CD8-positive, alpha-beta memory T cell (primary cell): Measurements from ENCODE around the gene LSM6. TPM values are rescaled to one million over a fixed set of nuclear protein-coding genes. Genes with fewer than 3 reads are reported as not detected.

Source experiments
- CTCF ChIA-PET: fragments of 350-600 bp; sonication (Branson Sonifier 250); formaldehyde crosslinking; loops from one replicate; lab custom pipeline; 2021; ENCODE audit warnings: antibody characterized with exemption; lab: Charles Lee
- POLR2A ChIA-PET: fragments of 350-600 bp; sonication (Branson Sonifier 250); formaldehyde crosslinking; loops from one replicate; lab custom pipeline; 2021; ENCODE audit warnings: antibody characterized with exemption; lab: Charles Lee
- DNase-seq, 5 donors: peaks; one replicate each; pipeline versions ENCODE4 v3.0.0 to v3.0.0-alpha.2; 2020 to 2022; ENCODE audit warnings: mixed read lengths in 1 of 5
- H3K27ac ChIP-seq: one replicate; pipeline ENCODE4 v1.7.0; 2013; ENCODE audit warnings: low read depth, mild to moderate bottlenecking, low read length, moderate library complexity
- H3K27me3 ChIP-seq: 2 replicates; pipeline ENCODE4 v1.7.0; 2013; ENCODE audit warnings: low read length, mild to moderate bottlenecking; ENCODE audit not compliant: insufficient read depth, poor library complexity, severe bottlenecking
- H3K36me3 ChIP-seq: 2 replicates; pipeline ENCODE4 v1.7.0; 2013; ENCODE audit warnings: mild to moderate bottlenecking, low read length, moderate library complexity; ENCODE audit not compliant: insufficient read depth
- H3K4me1 ChIP-seq: 2 replicates; pipeline ENCODE4 v1.7.0; 2013; ENCODE audit warnings: mild to moderate bottlenecking, low read length, moderate library complexity; ENCODE audit not compliant: insufficient read depth
- H3K4me3 ChIP-seq: 2 replicates; pipeline ENCODE4 v1.7.0; 2013; ENCODE audit warnings: mild to moderate bottlenecking, low read length
- H3K9me3 ChIP-seq: 2 replicates; pipeline ENCODE4 v1.7.0; 2013; ENCODE audit warnings: mild to moderate bottlenecking, low read length
- H3K27ac Mint-ChIP-seq, 8 donors: one replicate each; pipeline ENCODE4 v1.8.0; 2020 to 2021; ENCODE audit warnings: mixed read lengths in 8 of 8, mild to moderate bottlenecking in 6 of 8, inconsistent platforms in 3 of 8, moderate library complexity in 3 of 8
- H3K27me3 Mint-ChIP-seq, 2 donors: one replicate each; pipeline ENCODE4 v1.8.0; 2020 to 2021; ENCODE audit warnings: mixed read lengths in 2 of 2, mild to moderate bottlenecking in 1 of 2, moderate library complexity in 1 of 2
- H3K36me3 Mint-ChIP-seq, 3 donors: one replicate each; pipeline ENCODE4 v1.8.0; 2020 to 2021; ENCODE audit warnings: mixed read lengths in 3 of 3, inconsistent platforms in 1 of 3, mild to moderate bottlenecking in 1 of 3
- H3K4me1 Mint-ChIP-seq, 3 donors: one replicate each; pipeline ENCODE4 v1.8.0; 2020 to 2021; ENCODE audit warnings: mixed read lengths in 3 of 3, inconsistent platforms in 1 of 3, mild to moderate bottlenecking in 1 of 3
- H3K4me3 Mint-ChIP-seq, 7 donors: one replicate each; pipeline ENCODE4 v1.8.0; 2020 to 2021; ENCODE audit warnings: mixed read lengths in 7 of 7, mild to moderate bottlenecking in 6 of 7, moderate library complexity in 4 of 7, inconsistent platforms in 2 of 7
- H3K9me3 Mint-ChIP-seq, 5 donors: one replicate each; pipeline ENCODE4 v1.8.0; 2020 to 2022; ENCODE audit warnings: mixed read lengths in 5 of 5, mild to moderate bottlenecking in 3 of 5, moderate library complexity in 2 of 5, inconsistent platforms in 1 of 5
- polyA plus RNA-seq: library from polyadenylated mRNA; unstranded; fragments of 300-500 nt; fragmentation: Illumina TruSeq; gene quantifications from one replicate; pipeline ENCODE4 v1.2.3, GENCODE V29; 2021
- total RNA-seq, 2 experiments: library from RNA; stranded (reverse); gene quantifications; one replicate each; pipeline ENCODE4 v1.2.3, GENCODE V29; 2021

LSM6 gene
- total and polyA plus RNA-seq, 3 experiments from 2014 or later, result 67.5 to 99.6 (median 96.4) TPM

DNA sequence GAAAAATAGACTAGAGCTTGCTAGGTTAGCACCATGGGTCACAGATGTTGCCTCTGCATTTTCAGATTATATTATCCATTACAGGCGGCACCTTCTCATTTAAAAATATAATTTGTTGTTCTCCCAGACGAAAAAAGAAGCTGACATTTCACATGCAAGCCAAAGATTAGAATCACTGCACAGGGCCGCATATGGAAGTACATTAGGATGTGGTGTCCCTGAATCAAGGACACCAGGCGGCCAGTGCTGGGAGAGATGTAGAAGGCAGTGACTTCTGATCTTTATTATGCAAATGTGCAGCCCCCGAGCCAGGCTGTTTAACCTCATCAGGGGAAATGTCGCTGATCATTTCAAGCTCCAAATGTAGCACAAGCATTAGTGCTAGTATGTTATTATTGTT is 61.6 kb downstream of the LSM6 start:
- peaks cover 2 to 28% of the 10 kb centered on the region in 2 donors for H3K27me3 Mint-ChIP-seq
- CTCF ChIA-PET, result no interaction called here

DNA sequence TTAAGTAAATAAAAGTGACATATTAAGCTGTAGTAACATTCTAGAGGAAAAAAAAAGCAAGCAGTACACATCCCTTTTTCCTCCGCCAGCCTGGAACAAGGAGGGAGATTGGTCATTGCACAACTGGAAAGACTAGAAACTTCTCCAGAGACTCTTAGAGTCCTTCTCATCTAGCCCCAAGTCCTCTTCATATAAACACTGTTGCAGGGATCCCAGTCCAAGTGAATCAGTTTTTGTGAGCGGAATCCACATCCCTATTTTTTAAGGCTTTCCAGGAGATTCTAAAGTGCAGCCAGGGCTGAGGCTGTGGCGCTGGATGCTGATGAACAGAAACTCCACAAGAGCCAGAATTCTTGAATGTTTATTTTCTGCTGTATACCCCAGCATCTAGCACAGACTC is 62.6 kb downstream of the LSM6 start:
- Mint-ChIP-seq H3K27me3 (peaks cover 2 to 30% of the 10 kb centered on the region in 2 donors), H3K27ac (no peak overlapping the region), H3K4me3 (no peak overlapping the region), H3K9me3 (no peaks in the 10 kb centered on the region), H3K4me1 (peaks cover 5 to 9% (median 6%) of the 10 kb centered on the region in 3 donors), H3K36me3 (no peaks in the 10 kb centered on the region)
- Histone ChIP-seq H3K36me3 (no peaks in the 10 kb centered on the region), H3K27ac (no peak overlapping the region), H3K9me3 (no peaks in the 10 kb centered on the region), H3K27me3 (peaks cover 10% of the 10 kb centered on the region), H3K4me3 (no peak overlapping the region), H3K4me1 (no peaks in the 10 kb centered on the region)
- ChIA-PET CTCF (no interaction called here), POLR2A (no interaction called here)
- no peak for DNase-seq

More for the DNA sequence above, 61.6 kb downstream of the LSM6 start:
- peaks cover 10% of the 10 kb centered on the region for H3K27me3 ChIP-seq
- no peaks in the 10 kb centered on the region for H3K9me3 ChIP-seq
- peaks cover 3 to 6% (median 4%) of the 10 kb centered on the region in 3 donors for H3K4me1 Mint-ChIP-seq
- POLR2A ChIA-PET, result no interaction called here
- no peaks in the 10 kb centered on the region for H3K36me3 ChIP-seq
- no peak overlapping the region for H3K27ac Mint-ChIP-seq
- DNase-seq, result no peak
- peaks cover 0 to 4% (median 0%) of the 10 kb centered on the region in 5 donors for H3K9me3 Mint-ChIP-seq
- H3K36me3 Mint-ChIP-seq, result no peaks in the 10 kb centered on the region
- no peak overlapping the region for H3K4me3 Mint-ChIP-seq
- H3K27ac ChIP-seq, result no peak overlapping the region
- H3K4me1 ChIP-seq, result no peaks in the 10 kb centered on the region
- no peak overlapping the region for H3K4me3 ChIP-seq

Other genes with a start within 250 kb of the LSM6 start
- gene ZNF827, start 236.9 kb upstream of the LSM6 start, total RNA-seq, result 10 to 100 TPM; 32.2 to 32.5 TPM
- 6.9 TPM for gene ZNF827, start 236.9 kb upstream of the LSM6 start, polyA plus RNA-seq
- under 1 TPM; 0.18 to 0.46 TPM for gene REELD1, start 38.8 kb downstream of the LSM6 start, total RNA-seq
- not detected for gene REELD1, start 38.8 kb downstream of the LSM6 start, polyA plus RNA-seq